Keratinocyte (primary cell): Measurements from ENCODE around the gene MAVS.

Experiments
- CTCF ChIP-seq, 3 experiments: IDR thresholded peaks in 1 of 3; conservative IDR thresholded peaks in 1 of 3; optimal IDR thresholded peaks in 1 of 3; 2 replicates in 2 of 3; 3 replicates in 1 of 3; pipeline versions ENCODE3 to v1.5.1; 2011; ENCODE audit warnings: low read length in 3 of 3, mild to moderate bottlenecking in 3 of 3, moderate library complexity in 2 of 3, control low read depth in 1 of 3, inconsistent platforms in 1 of 3; ENCODE audit not compliant: insufficient read depth in 2 of 3; ENCODE audit errors: extremely low read depth in 1 of 3
- EZH2 ChIP-seq: IDR thresholded peaks from one replicate; pipeline ENCODE4 v1.6.1; 2012; ENCODE audit warnings: inconsistent platforms, mild to moderate bottlenecking, low read length, moderate library complexity

- no peak for TF ChIP-seq CTCF (optimal IDR thresholded peaks at IDR 0.05 in 1 of 3, IDR thresholded peaks at IDR 0.05 in 1 of 3, conservative IDR thresholded peaks at IDR 0.05 in 1 of 3; ENCODE audit: extremely low read depth in 1 of 3, insufficient read depth in 2 of 3, low read length in 3 of 3)
- TF ChIP-seq EZH2: no peak
These were observed 72.7 kb downstream of the MAVS start for GRCh38 chr20:3919352-3919751.
